Hepatocyte (in vitro differentiated cells): ENCODE results near the gene ZNF682.

Experiments
- EZH2 ChIP-seq: fragments of 200-600 bp; sonication (generic); IDR thresholded peaks from 2 replicates; pipeline ENCODE4 v1.6.1; 2016; ENCODE audit warnings: antibody characterized with exemption, mild to moderate bottlenecking, borderline replicate concordance
- EZH2phosphoT487 ChIP-seq: fragments of 200-600 bp; sonication (generic); IDR thresholded peaks from one replicate; pipeline ENCODE4 v1.6.1; 2018; ENCODE audit warnings: antibody characterized with exemption, mild to moderate bottlenecking, low read depth, moderate library complexity; ENCODE audit not compliant: unreplicated experiment, severe bottlenecking
- TF ChIP-seq, protein P1 (sequence below): fragments of 200-600 bp; sonication (generic); IDR thresholded peaks from 2 replicates; pipeline ENCODE4 v1.5.1; 2016; ENCODE audit warnings: antibody characterized with exemption, mild to moderate bottlenecking; ENCODE audit not compliant: poor library complexity

DNA sequence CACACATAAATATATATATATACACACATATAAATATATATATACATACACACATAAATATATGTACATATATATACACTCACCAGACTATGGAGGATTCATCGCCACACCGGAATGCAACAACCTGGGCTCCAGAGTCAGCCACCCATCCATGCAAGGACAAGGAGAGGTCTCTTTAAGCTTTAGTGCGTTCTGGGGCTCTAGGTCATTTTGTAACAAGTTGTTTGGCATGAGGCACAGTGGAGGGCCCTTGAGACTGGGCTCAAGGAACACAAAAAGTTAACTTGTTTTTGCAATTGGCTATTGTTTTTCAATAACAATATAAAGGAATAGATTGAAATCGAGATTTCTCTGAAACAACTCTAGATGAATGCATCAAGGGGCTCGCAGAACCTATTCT lies 33.6 kb upstream of the ZNF682 start:
- TF ChIP-seq EZH2, result no peak
- TF ChIP-seq, protein P1, sequence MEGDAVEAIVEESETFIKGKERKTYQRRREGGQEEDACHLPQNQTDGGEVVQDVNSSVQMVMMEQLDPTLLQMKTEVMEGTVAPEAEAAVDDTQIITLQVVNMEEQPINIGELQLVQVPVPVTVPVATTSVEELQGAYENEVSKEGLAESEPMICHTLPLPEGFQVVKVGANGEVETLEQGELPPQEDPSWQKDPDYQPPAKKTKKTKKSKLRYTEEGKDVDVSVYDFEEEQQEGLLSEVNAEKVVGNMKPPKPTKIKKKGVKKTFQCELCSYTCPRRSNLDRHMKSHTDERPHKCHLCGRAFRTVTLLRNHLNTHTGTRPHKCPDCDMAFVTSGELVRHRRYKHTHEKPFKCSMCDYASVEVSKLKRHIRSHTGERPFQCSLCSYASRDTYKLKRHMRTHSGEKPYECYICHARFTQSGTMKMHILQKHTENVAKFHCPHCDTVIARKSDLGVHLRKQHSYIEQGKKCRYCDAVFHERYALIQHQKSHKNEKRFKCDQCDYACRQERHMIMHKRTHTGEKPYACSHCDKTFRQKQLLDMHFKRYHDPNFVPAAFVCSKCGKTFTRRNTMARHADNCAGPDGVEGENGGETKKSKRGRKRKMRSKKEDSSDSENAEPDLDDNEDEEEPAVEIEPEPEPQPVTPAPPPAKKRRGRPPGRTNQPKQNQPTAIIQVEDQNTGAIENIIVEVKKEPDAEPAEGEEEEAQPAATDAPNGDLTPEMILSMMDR, result no peak
- TF ChIP-seq EZH2phosphoT487, result no peak
